Measurements from ENCODE around the gene NOP53.

GRCh38 chr19:47806435-47806834, 61.1 kb downstream of the NOP53 start:
- no peak for TF ChIP-seq POLR2AphosphoS5 (IDR thresholded peaks at IDR 0.05; ENCODE audit: borderline replicate concordance, low read depth, low read length)
- no peak for TF ChIP-seq EZH2 (IDR thresholded peaks at IDR 0.05)

Measured in SK-N-MC (cell line).